Astrocyte of the cerebellum (primary cell): ENCODE data around the gene ITGAD.
"Not testable (repeated sequence)": the region's sequence is repeated elsewhere in the genome, so short reads cannot be mapped to it uniquely, and the experiment has no call there.

Experiments used
- DNase-seq: peaks from one replicate; pipeline ENCODE4 v3.0.0-alpha.2; 2011; ENCODE audit warnings: low read depth
- H3K4me3 ChIP-seq: 2 replicates; pipeline ENCODE4 v1.5.1; 2011; ENCODE audit warnings: mild to moderate bottlenecking, low read depth, low read length, moderate library complexity
- CTCF ChIP-seq: IDR thresholded peaks from 2 replicates; pipeline ENCODE4 v1.5.1; 2012; ENCODE audit warnings: low read length, low read depth, moderate library complexity, mild to moderate bottlenecking; ENCODE audit errors: missing control alignments
- in situ Hi-C: cut with HindIII; loops from 2 replicates; pipeline ENCODE4 v1.10.0; 2017; ENCODE audit warnings: low sequenced_read_pairs

The ITGAD gene

GRCh38 chr16:31416371-31416770 is 23.2 kb downstream of the ITGAD start:
- DNase-seq: no peak
- H3K4me3 ChIP-seq: no peak overlapping the region
- in situ Hi-C loops: no loop called here
- no peak for TF ChIP-seq CTCF

GRCh38 chr16:31417036-31417435 is 23.9 kb downstream of the ITGAD start:
- in situ Hi-C loops, DNase-seq, H3K4me3 ChIP-seq: not testable (repeated sequence)

- no peak for TF ChIP-seq CTCF
- H3K4me3 ChIP-seq: no peak overlapping the region
- in situ Hi-C loops: no loop called here
- DNase-seq: no peak
Observed at GRCh38 chr16:31417916-31418315, 24.8 kb downstream of the ITGAD start.

- no peak for DNase-seq
- TF ChIP-seq CTCF: no peak
- in situ Hi-C loops: no loop called here
- H3K4me3 ChIP-seq: no peak overlapping the region
Observed at GRCh38 chr16:31420037-31420436, 26.9 kb downstream of the ITGAD start.

GRCh38 chr16:31421587-31421986 is 28.5 kb downstream of the ITGAD start:
- H3K4me3 ChIP-seq: no peak overlapping the region
- in situ Hi-C loops: no loop called here
- TF ChIP-seq CTCF: no peak
- no peak for DNase-seq

GRCh38 chr16:31423241-31423640 is 30.1 kb downstream of the ITGAD start:
- no peak for TF ChIP-seq CTCF
- in situ Hi-C loops: no loop called here
- no peak for DNase-seq
- H3K4me3 ChIP-seq: no peak overlapping the region

- no peak for DNase-seq
- TF ChIP-seq CTCF: no peak
- H3K4me3 ChIP-seq: no peak overlapping the region
- in situ Hi-C loops: no loop called here
Observed at GRCh38 chr16:31423801-31424200, 30.7 kb downstream of the ITGAD start.
